Testis (tissue), 5 donors: ENCODE data around the gene NNMT. TPM values are rescaled to one million over a fixed set of nuclear protein-coding genes. Genes with fewer than 3 reads are reported as not detected.

Experiments
- DNase-seq: peaks from one replicate; pipeline ENCODE4 v3.0.0-alpha.2; 2019
- H3K27ac ChIP-seq, 2 donors: fragments of 200-600 bp; sonication (generic); one replicate each; pipeline ENCODE4 v1.5.1; 2019
- H3K27me3 ChIP-seq: fragments of 200-600 bp; sonication (generic); one replicate; pipeline ENCODE4 v1.5.1; 2019
- H3K36me3 ChIP-seq: fragments of 200-600 bp; sonication (generic); one replicate; pipeline ENCODE4 v1.5.1; 2017; ENCODE audit warnings: low read depth; ENCODE audit errors: missing control alignments
- H3K4me1 ChIP-seq: fragments of 200-600 bp; sonication (generic); one replicate; pipeline ENCODE4 v1.5.1; 2019
- H3K4me3 ChIP-seq, 2 donors: fragments of 200-600 bp; sonication (generic); one replicate each; pipeline ENCODE4 v1.5.1; 2017 to 2019
- H3K9me3 ChIP-seq: fragments of 200-600 bp; sonication (generic); one replicate; pipeline ENCODE4 v1.5.1; 2017
- POLR2A ChIP-seq: fragments of 450-650 bp; IDR thresholded peaks from one replicate; pipeline ENCODE4 v1.6.1; 2017; ENCODE audit warnings: antibody characterized with exemption, mild to moderate bottlenecking, moderate library complexity
- WGBS, 2 donors: methylation state at CpG; one replicate each; pipeline ENCODE4 v1.1.5; 2018; 5-methylcytosine and 5-hydroxymethylcytosine counted together
- intact Hi-C: fragments of 100-400 bp; cut with DNase I; formaldehyde crosslinking; loops from one replicate; pipeline ENCODE4 v1.15.1; 2023; ENCODE audit warnings: low total_unique reads
- long read RNA-seq, 2 donors: transcript quantifications; one replicate each; lab custom pipeline, GENCODE V29; 2026
- polyA plus RNA-seq: library from polyadenylated mRNA; stranded (reverse); fragments of 350-450 nt; fragmentation: Illumina TruSeq; extraction: RNeasy Lipid Tissue Mini Kit (QIAGEN cat#74804); gene quantifications from one replicate; pipeline ENCODE4 v1.2.3, GENCODE V29; 2014; ENCODE audit warnings: low read depth, low replicate concordance; ENCODE audit not compliant: insufficient read depth
- total RNA-seq, 2 donors: library from RNA; depleted of rRNA; stranded (reverse); fragments of >200 nt; gene quantifications; one replicate each; pipeline ENCODE4 v1.2.3, GENCODE V29; 2016
- TF ChIP-seq, protein P1 (sequence below), 3 experiments: fragments of 450-650 bp in 2 of 3; fragments of 200-600 bp in 1 of 3; sonication (generic) in 1 of 3; IDR thresholded peaks; one replicate each; pipeline ENCODE4 v1.5.1; 2016 to 2019; ENCODE audit warnings: antibody characterized with exemption in 3 of 3, mild to moderate bottlenecking in 2 of 3, moderate library complexity in 1 of 3

NNMT gene
- total RNA-seq (10 to 100 TPM; 10.6 to 28.7 TPM), polyA plus RNA-seq (38.8 TPM)
- long read RNA-seq, donor 1 = 0 reads
- long read RNA-seq, donor 2 = 0 reads

DNA sequence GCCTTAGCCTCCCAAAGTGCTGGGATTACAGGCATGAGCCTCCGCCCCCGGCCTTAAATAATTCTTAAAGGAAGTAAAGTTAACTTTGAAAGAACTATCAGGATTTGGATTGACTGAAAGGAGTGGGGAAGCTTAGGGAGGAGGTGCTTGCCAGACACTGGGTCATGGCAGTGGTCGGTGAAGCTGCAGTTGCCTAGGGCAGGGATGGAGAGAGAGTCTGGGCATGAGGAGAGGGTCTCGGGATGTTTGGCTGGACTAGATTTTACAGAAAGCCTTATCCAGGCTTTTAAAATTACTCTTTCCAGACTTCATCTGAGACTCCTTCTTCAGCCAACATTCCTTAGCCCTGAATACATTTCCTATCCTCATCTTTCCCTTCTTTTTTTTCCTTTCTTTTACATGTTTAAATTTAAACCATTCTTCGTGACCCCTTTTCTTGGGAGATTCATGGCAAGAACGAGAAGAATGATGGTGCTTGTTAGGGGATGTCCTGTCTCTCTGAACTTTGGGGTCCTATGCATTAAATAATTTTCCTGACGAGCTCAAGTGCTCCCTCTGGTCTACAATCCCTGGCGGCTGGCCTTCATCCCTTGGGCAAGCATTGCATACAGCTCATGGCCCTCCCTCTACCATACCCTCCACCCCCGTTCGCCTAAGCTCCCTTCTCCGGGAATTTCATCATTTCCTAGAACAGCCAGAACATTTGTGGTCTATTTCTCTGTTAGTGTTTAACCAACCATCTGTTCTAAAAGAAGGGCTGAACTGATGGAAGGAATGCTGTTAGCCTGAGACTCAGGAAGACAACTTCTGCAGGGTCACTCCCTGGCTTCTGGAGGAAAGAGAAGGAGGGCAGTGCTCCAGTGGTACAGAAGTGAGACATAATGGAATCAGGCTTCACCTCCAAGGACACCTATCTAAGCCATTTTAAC lies at the start of gene NNMT:
Gene NNMT (plus strand): TSS at position 724 of the 929 bp plus-strand sequence. CDS start 158 bp downstream, at position 882.
- 26 to 33% methylated on average over 11 of the region's 11 CpGs for WGBS, 2 donors
- TF ChIP-seq, protein P1, sequence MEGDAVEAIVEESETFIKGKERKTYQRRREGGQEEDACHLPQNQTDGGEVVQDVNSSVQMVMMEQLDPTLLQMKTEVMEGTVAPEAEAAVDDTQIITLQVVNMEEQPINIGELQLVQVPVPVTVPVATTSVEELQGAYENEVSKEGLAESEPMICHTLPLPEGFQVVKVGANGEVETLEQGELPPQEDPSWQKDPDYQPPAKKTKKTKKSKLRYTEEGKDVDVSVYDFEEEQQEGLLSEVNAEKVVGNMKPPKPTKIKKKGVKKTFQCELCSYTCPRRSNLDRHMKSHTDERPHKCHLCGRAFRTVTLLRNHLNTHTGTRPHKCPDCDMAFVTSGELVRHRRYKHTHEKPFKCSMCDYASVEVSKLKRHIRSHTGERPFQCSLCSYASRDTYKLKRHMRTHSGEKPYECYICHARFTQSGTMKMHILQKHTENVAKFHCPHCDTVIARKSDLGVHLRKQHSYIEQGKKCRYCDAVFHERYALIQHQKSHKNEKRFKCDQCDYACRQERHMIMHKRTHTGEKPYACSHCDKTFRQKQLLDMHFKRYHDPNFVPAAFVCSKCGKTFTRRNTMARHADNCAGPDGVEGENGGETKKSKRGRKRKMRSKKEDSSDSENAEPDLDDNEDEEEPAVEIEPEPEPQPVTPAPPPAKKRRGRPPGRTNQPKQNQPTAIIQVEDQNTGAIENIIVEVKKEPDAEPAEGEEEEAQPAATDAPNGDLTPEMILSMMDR (IDR thresholded peaks at IDR 0.05) = no peak
- no peak for TF ChIP-seq POLR2A
- Histone ChIP-seq H3K27me3 (no peaks in the 10 kb centered on the region), H3K9me3 (no peaks in the 10 kb centered on the region), H3K36me3 (no peaks in the 10 kb centered on the region), H3K4me1 (peaks cover 12% of the 10 kb centered on the region), H3K4me3 (no peak within 1 kb of the TSS), H3K27ac (peak within 1 kb of the TSS; percentile 31 to 78)
- intact Hi-C loops = no loop called here
- DNase-seq = peak; percentile 38

DNA sequence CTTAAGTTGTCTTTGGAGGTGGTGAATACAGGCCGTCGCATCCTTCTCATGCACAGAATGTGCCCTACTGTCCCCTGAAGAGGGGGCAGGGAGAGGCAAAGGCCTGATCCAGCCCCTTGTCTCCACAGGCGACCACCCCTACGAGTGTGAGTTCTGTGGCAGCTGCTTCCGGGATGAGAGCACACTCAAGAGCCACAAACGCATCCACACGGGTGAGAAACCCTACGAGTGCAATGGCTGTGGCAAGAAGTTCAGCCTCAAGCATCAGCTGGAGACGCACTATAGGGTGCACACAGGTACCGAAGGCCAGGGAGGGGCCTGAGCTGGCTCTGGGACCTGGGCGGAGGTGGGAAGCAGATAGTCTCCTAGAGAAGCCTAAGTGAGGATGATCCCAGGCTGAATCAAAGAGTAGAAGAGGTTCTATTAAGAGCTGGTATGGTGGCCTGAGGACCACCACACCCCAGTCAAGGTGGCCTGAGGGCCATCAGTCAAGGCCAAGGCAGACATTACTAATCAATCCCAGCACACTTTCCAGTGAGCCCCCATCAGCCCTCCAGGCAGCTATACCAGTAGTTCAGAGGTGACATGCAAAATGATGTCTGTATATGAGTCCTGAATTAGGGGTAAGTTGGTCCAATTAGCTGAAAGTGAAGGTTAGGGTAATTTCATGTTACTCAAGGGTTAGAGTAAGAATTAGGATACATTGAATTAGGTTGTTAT lies 49.0 kb upstream of the NNMT start:
- H3K36me3 ChIP-seq = no peaks in the 10 kb centered on the region
- no peaks in the 10 kb centered on the region for H3K27me3 ChIP-seq
- no peak overlapping the region for H3K4me3 ChIP-seq
- 91 to 100% methylated on average over 4 to 11 of the region's 11 CpGs for WGBS, 2 donors
- DNase-seq = no peak
- H3K4me1 ChIP-seq = peaks cover 9% of the 10 kb centered on the region
- no peak overlapping the region for H3K27ac ChIP-seq
- intact Hi-C loops = no loop called here
- H3K9me3 ChIP-seq = no peaks in the 10 kb centered on the region
- no peak for TF ChIP-seq POLR2A
- TF ChIP-seq, protein P1 (IDR thresholded peaks at IDR 0.05) = no peak

DNA sequence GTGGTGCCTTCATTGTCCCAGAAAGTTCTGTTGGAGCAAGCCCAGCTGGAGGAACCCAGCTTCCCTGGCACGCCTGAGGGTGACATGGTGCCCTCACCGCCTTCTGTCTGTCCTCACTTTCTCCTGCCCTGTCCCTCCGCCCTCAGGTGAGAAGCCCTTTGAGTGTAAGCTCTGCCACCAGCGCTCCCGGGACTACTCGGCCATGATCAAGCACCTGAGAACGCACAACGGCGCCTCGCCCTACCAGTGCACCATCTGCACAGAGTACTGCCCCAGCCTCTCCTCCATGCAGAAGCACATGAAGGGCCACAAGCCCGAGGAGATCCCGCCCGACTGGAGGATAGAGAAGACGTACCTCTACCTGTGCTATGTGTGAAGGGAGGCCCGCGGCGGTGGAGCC lies 46.0 kb upstream of the NNMT start:
- no peak for DNase-seq
- Histone ChIP-seq H3K27ac (no peak overlapping the region), H3K27me3 (no peaks in the 10 kb centered on the region), H3K9me3 (no peaks in the 10 kb centered on the region), H3K36me3 (no peaks in the 10 kb centered on the region), H3K4me3 (no peak overlapping the region), H3K4me1 (peaks cover 9% of the 10 kb centered on the region)
- intact Hi-C loops = no loop called here
- WGBS, 2 donors = 87 to 94% methylated on average over 17 of the region's 17 CpGs
- TF ChIP-seq POLR2A = no peak
- TF ChIP-seq, protein P1 (IDR thresholded peaks at IDR 0.05) = no peak

DNA sequence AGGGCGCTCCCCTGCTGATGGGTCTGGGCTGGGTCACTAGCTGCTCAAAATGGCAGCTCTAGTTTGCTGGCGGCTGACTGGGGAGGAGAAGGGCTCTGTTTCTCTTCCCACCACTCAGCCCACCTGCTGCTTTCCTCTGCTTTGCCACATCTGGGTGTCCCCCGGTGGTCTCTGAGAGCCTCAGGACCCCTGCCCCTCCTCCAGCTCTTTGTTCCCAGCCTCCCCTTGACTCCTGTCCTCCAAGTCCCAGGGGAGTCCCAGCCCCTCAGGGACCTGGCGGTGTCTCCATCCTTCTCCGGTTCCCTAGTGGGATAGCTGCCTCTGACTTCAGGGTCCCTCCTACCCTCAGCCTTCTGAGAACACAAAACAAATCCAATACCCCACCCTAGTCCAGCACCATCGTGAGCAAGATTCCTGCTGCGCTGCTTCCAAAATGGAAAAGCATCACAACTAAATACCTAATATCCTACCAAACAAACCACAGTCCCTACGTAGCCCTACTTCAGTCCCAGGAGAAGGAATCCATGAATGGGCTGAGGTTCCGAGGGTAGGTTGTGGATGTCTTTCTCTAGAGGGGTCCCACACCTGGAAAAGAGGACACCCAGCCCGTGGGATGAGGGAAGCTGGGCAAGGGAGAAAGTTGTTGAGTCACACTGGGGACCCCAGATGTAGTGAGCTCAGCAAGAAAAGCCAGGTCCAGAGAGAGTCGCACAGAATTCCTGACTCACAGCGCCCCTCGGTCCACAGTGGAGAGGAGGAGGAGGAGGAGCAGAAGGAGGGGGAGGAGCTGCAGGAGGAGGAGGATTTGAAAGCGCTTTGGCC lies 45.0 kb upstream of the NNMT start:
- H3K4me1 ChIP-seq = peaks cover 10% of the 10 kb centered on the region
- no peaks in the 10 kb centered on the region for H3K36me3 ChIP-seq
- no peak overlapping the region for H3K4me3 ChIP-seq
- DNase-seq = peak; percentile 58
- H3K9me3 ChIP-seq = no peaks in the 10 kb centered on the region
- 75 to 76% methylated on average over 14 of the region's 14 CpGs for WGBS, 2 donors
- TF ChIP-seq, protein P1 (IDR thresholded peaks at IDR 0.05) = no peak
- TF ChIP-seq POLR2A = no peak
- H3K27ac ChIP-seq = peak overlapping the region; percentile 6 to 75
- no peaks in the 10 kb centered on the region for H3K27me3 ChIP-seq
- intact Hi-C loops = no loop called here
